Measurements from ENCODE around the gene SLC9B2. TPM values are rescaled to one million over a fixed set of nuclear protein-coding genes. Genes with fewer than 3 reads are reported as not detected.

The SLC9B2 gene
- total and polyA plus RNA-seq, 10 of the 15 experiments (the other 5 are each of a cell fraction or from before 2014, with no cell fraction given): 8.9 to 32.5 (median 25.3) TPM

GRCh38 chr4:103067841-103068547 lies 8.6 kb downstream of the SLC9B2 start (continued):
- TF ChIP-seq ESRRA (IDR thresholded peaks at IDR 0.05; ENCODE audit: low read length): no peak

GRCh38 chr4:103060453-103061148 lies 16.0 kb downstream of the SLC9B2 start:
- Histone ChIP-seq H3K4me3 (no peak overlapping the region), H3K27me3 (replicated peaks in 1 of 2; ENCODE audit: control insufficient read depth in 2 of 2, insufficient read depth in 2 of 2, low read length in 1 of 2) (no peaks in the 10 kb centered on the region), H2AFZ (ENCODE audit: control insufficient read depth, low read depth, low read length) (no peak overlapping the region), H3K27ac (ENCODE audit: control insufficient read depth, insufficient read depth) (no peak overlapping the region), H4K20me1 (ENCODE audit: control insufficient read depth, insufficient read depth) (no peaks in the 10 kb centered on the region), H3K36me3 (ENCODE audit: control insufficient read depth in 2 of 2, insufficient read depth in 2 of 2, low read length in 1 of 2) (peaks cover 0 to 8% of the 10 kb centered on the region in 2 experiments; a peak in 1 of 4 replicates), H3K9me3 (replicated peaks; ENCODE audit: control insufficient read depth, insufficient read depth, low read length) (no peaks in the 10 kb centered on the region), H3K79me2 (ENCODE audit: control insufficient read depth, insufficient read depth, low read length) (no peaks in the 10 kb centered on the region), H3K9ac (ENCODE audit: control insufficient read depth, insufficient read depth, low read length) (no peak overlapping the region), H3K4me2 (ENCODE audit: control insufficient read depth, insufficient read depth) (no peak overlapping the region), H3K4me1 (ENCODE audit: control insufficient read depth, insufficient read depth, low read length) (no peaks in the 10 kb centered on the region)
- no TSS peak for BruUV-seq (replicated peaks)
- SMC1A ChIA-PET (ENCODE audit: uncharacterized antibody, unreplicated experiment): interaction anchor here (1.0 to 2.2 kb wide), 4 partner anchors 15 to 39 kb away, joined by 3 to 7 read pairs (median 5); no protein-coding TSS in a partner anchor
- DNase-seq (ENCODE audit: low read depth, low spot score): no peak
- intact Hi-C loops (cut with micrococcal nuclease; ENCODE audit: unreplicated experiment): no loop called here
- WGBS (ENCODE audit: insufficient coverage, insufficient replicate concordance, low lambda C conversion rate, missing lambda C conversion rate): 100% methylated on average over 2 of the region's 2 CpGs
- RAD21 ChIA-PET (ENCODE audit: unreplicated experiment): no interaction called here
- in situ Hi-C loops (cut with MboI): no loop called here
- POLR2A ChIA-PET: no interaction called here
- CTCF ChIA-PET: interaction anchor here (0.7 to 3.8 kb wide), 5 partner anchors 14 to 418 kb away, joined by 3 to 13 read pairs (median 4); no protein-coding TSS in a partner anchor
- FAIRE-seq: no peak
- no peak for ATAC-seq
- TF ChIP-seq CHD1 (IDR thresholded peaks at IDR 0.05; ENCODE audit: low read depth, low read length) (no peak), BHLHE40 (IDR thresholded peaks at IDR 0.05; ENCODE audit: borderline replicate concordance in 1 of 2, low read depth in 2 of 2, low read length in 1 of 2) (no peak), CTCF (IDR thresholded peaks at IDR 0.05 in 2 of 3, conservative IDR thresholded peaks at IDR 0.05 in 1 of 3; ENCODE audit: control insufficient read depth in 2 of 3, extremely low read depth in 1 of 3, insufficient read depth in 1 of 3, low read depth in 3 of 3, low read length in 3 of 3) (no peak), RAD51 (IDR thresholded peaks at IDR 0.05) (no peak), KDM1A (IDR thresholded peaks at IDR 0.05; ENCODE audit: borderline replicate concordance) (no peak), NBN (IDR thresholded peaks at IDR 0.05) (no peak), NR2F1 (conservative IDR thresholded peaks at IDR 0.05) (no peak), ZBTB4 (CRISPR knock-in tag; IDR thresholded peaks at IDR 0.05) (no peak), SMC3 (IDR thresholded peaks at IDR 0.05; ENCODE audit: borderline replicate concordance, low read length) (no peak), FOXM1 (IDR thresholded peaks at IDR 0.05; ENCODE audit: low read depth, low read length) (no peak), CREB1 (IDR thresholded peaks at IDR 0.05; ENCODE audit: low read depth) (no peak), YY1 (IDR thresholded peaks at IDR 0.05; ENCODE audit: low read depth, low read length) (no peak), KAT2A (conservative IDR thresholded peaks at IDR 0.05; ENCODE audit: control insufficient read depth, low read depth, low read length) (no peak), YBX1 (IDR thresholded peaks at IDR 0.05) (no peak), PBX3 (IDR thresholded peaks at IDR 0.05; ENCODE audit: insufficient replicate concordance, low read depth, low read length) (no peak)
